GM18858 (cell line): Measurements from ENCODE around the gene UCN2.
"Not testable (repeated sequence)": the region's sequence is repeated elsewhere in the genome, so short reads cannot be mapped to it uniquely, and the experiment has no call there.

ENCODE experiments used
- ATAC-seq: cut with Tn5 transposase; IDR thresholded peaks from one replicate; pipeline ENCODE4 v1.9.1; 2021; ENCODE audit not compliant: unreplicated experiment

UCN2 gene

GRCh38 chr3:48543271-48543866 is 20.2 kb downstream of the UCN2 start:
- ATAC-seq = no peak

DNA sequence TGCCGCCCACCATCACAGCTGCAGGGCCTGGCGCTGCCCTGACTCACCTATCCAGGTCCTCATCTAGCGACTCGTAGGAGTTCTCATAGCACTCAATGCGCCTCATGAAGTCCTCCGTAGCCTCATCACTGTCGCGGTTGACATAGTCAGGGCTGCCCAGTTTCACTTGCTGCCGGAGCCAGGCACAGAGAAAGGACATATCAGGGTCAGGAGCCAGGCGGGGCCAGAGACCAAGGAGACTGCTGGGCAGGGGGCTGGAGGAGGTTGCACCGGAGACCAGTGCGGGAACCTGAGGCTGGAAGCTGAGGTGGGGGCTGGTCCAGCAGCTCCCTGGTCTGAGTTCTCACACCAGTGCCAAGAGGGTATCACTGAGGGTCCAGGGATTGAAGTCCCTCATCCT is 25.1 kb downstream of the UCN2 start:
- no peak for ATAC-seq

DNA sequence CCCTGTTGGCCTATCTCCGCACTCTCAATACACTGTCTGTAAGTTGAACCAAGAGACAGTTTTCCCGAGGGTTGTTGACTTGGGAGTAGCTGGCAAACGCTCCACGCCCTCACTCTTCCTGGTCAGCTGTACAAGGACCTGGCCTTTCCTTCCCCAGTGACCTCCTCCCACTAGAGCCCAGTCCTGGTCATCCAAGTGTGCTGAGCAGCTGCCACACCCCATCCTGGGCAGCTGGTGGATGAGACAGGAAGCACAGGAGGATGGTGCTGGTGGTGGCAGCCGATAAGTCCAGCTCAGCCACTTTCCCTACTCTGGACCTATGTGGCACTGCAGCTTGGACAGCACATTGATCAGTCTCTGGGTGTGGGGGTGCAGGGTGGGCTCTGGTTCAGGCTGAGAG is 26.8 kb downstream of the UCN2 start:
- ATAC-seq = no peak

GRCh38 chr3:48536116-48536515 is 27.5 kb downstream of the UCN2 start:
- ATAC-seq = no peak

- no peak for ATAC-seq
Measured at GRCh38 chr3:48535578-48535977, 28.0 kb downstream of the UCN2 start.

- no peak for ATAC-seq
Measured at GRCh38 chr3:48532977-48533337, 30.6 kb downstream of the UCN2 start.

DNA sequence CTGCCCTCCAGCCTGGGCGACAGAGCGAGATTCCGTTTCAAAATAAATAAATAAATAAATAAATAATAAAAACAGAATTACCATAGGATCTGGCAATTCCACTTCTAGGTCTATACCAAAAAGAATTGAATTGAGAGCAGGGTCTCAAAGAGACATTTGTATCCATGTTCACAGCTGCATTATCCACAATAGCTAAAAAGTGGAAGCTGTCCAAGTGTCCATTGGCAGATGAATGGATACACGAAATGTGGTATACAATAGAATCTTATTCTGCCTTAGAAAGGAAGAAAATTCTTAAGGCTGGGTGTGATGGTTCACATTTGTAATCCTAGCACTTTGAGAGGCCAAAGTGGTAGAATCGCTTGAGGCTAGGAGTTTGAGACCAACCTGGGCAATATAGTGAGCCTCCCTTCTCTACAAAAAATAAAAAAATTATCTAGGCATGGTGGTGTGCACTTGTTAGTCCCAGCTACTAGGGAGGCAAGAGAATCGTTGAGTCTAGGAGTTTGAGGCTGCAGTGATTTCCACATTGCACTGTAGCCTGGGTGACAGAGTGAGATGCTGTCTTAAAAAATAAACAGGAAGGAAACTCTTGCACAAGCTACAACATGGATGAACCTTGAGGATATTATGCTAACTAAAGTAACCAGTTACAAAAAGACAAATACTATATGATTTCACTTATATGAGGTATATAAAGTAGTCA is 31.2 kb downstream of the UCN2 start:
- ATAC-seq = no peak

- not testable (repeated sequence) for ATAC-seq
Measured at GRCh38 chr3:48530701-48531100, 32.9 kb downstream of the UCN2 start.

DNA sequence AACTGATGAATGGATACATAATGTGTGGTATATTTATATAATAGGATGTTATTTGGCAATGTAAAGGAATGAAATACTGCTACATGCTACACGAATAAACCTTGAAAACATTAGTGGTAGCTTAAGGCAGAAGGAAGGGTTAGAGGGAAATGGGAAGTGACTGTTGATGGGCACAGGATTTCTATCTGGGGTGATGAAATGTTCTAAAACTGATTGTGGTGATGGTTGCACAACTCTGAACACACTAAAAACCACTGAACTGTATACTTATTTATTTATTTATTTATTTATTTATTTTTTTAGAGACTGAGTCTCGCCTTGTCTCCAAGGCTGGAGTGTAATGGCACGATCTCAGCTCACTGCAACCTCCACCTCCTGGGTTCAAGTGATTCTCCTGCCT is 34.8 kb downstream of the UCN2 start:
- no peak for ATAC-seq

DNA sequence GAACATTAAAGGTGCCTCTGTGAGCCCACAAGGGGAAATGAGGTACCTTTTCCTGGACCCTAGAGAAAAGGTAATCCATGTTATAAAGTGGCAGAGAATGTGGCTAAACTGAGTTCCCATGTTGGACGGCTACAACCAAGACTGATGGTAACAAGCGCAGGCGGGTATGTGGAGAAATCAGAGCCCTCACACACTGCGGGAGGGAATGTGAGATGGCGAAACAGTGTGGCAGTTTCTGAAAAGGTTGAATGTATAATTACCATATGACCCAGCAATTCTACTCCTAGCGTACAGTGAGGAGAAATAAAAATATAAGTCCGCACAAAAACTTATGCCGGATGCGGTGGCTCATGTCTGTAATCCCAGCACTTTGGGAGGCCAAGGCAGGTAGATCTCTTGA is 35.5 kb downstream of the UCN2 start:
- no peak for ATAC-seq

GRCh38 chr3:48524970-48525369 is 38.6 kb downstream of the UCN2 start:
- no peak for ATAC-seq

DNA sequence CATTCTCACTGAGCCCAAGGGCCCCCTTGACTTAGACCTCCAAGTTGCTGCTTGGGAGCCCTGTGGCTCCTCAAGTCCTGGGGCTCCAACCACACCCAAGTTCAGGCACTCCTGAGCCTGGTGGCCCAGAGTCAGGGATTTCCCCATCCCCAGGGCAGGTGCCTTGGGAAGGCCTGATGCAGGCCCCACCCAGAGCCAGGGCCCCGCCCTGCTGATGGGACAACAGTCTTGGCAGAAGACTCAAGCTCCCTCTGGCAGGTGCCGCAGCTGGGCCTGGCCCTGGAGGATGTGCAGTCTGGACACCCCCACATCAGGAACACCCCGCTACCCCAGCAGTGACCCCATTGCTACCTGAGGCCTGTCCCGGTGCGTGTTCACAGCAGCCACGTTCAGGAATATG is 41.9 kb downstream of the UCN2 start:
- no peak for ATAC-seq

GRCh38 chr3:48519277-48519643 is 44.3 kb downstream of the UCN2 start:
- no peak for ATAC-seq

GRCh38 chr3:48518638-48519276 is 44.8 kb downstream of the UCN2 start:
- ATAC-seq = no peak

GRCh38 chr3:48518069-48518468 is 45.5 kb downstream of the UCN2 start:
- no peak for ATAC-seq

DNA sequence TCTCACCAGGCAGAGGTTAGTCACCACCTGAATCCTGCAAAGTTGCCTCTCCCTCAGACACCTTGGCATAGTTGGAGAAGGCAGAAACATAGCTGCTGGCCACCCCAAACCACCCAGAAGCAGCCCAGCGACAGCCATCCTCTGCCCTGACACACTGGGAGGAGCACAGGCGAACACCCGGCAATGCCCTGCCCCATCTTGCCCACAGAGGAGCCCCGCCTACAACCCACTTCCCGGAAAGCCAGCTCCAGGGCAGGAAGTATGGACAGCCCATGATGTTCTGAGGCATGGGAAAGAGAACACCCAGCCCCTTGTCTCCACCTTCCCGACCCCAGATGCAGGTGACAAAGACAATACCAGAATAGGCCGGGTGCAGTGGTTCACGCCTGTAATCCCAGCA is 47.0 kb downstream of the UCN2 start:
- no peak for ATAC-seq

- no peak for ATAC-seq
Measured at GRCh38 chr3:48514431-48515227, 49.0 kb downstream of the UCN2 start.
